Omental fat pad (tissue), 4 donors: ENCODE results near the gene RAB11FIP4. TPM values are rescaled to one million over a fixed set of nuclear protein-coding genes. Genes with fewer than 3 reads are reported as not detected.
A peak's percentile ranks its signal among the peaks of the same experiment; 100 is the strongest.

ENCODE experiments used
- ATAC-seq: fragments of 150-250 bp; one replicate; pipeline ENCODE4 v1.9.1; 2016; ENCODE audit warnings: mild to moderate bottlenecking, moderate library complexity; ENCODE audit not compliant: low FRiP score
- DNase-seq: peaks from one replicate; pipeline ENCODE4 v3.0.0-alpha.2; 2019; ENCODE audit warnings: low spot score
- CTCF ChIP-seq, 3 donors: fragments of 450-650 bp; IDR thresholded peaks; one replicate each; pipeline ENCODE4 v1.5.1; 2016 to 2017; ENCODE audit warnings: antibody characterized with exemption in 3 of 3, mild to moderate bottlenecking in 3 of 3, moderate library complexity in 2 of 3
- total RNA-seq, 4 donors: library from RNA; depleted of rRNA; stranded (reverse); fragments of >200 nt; gene quantifications; one replicate each; pipeline ENCODE4 v1.1.0, GENCODE V29; 2016

RAB11FIP4 gene
- total RNA-seq, 4 donors from 2014 or later = 2.8 to 12.0 (median 5.7) TPM

- TF ChIP-seq CTCF (IDR thresholded peaks at IDR 0.05) = no peak
- ATAC-seq = no peak
- DNase-seq = no peak
Observed at GRCh38 chr17:31486351-31487062, 95.0 kb downstream of the RAB11FIP4 start.

- no peak for ATAC-seq
- no peak for TF ChIP-seq CTCF (IDR thresholded peaks at IDR 0.05)
Observed at GRCh38 chr17:31487063-31487647, 95.7 kb downstream of the RAB11FIP4 start.

GRCh38 chr17:31487648-31488263 is 96.3 kb downstream of the RAB11FIP4 start:
- ATAC-seq = peak; percentile 88
- peak; percentile 75 for DNase-seq
- no peak for TF ChIP-seq CTCF (IDR thresholded peaks at IDR 0.05)

More at GRCh38 chr17:31487063-31487647, 95.7 kb downstream of the RAB11FIP4 start:
- no peak for DNase-seq

GRCh38 chr17:31488264-31488981 is 96.9 kb downstream of the RAB11FIP4 start:
- no peak for DNase-seq

GRCh38 chr17:31488982-31489294 is 97.5 kb downstream of the RAB11FIP4 start:
- ATAC-seq (no peak), DNase-seq (no peak)
- TF ChIP-seq CTCF (IDR thresholded peaks at IDR 0.05) = no peak

More at GRCh38 chr17:31488264-31488981, 96.9 kb downstream of the RAB11FIP4 start:
- TF ChIP-seq CTCF (IDR thresholded peaks at IDR 0.05) = no peak
- peak; percentile 35 for ATAC-seq

- DNase-seq (no peak), ATAC-seq (no peak)
- no peak for TF ChIP-seq CTCF (IDR thresholded peaks at IDR 0.05)
Observed at GRCh38 chr17:31489295-31490018, 98.0 kb downstream of the RAB11FIP4 start.
